GM19438 (cell line): Measurements from ENCODE around the gene UBE3C.
A peak's percentile ranks its signal among the peaks of the same experiment; 100 is the strongest.
"Not testable (repeated sequence)": the region's sequence is repeated elsewhere in the genome, so short reads cannot be mapped to it uniquely, and the experiment has no call there.

ENCODE experiments used
- ATAC-seq: cut with Tn5 transposase; IDR thresholded peaks from one replicate; pipeline ENCODE4 v1.9.1; 2021; ENCODE audit warnings: low read depth; ENCODE audit not compliant: unreplicated experiment

Gene UBE3C

DNA sequence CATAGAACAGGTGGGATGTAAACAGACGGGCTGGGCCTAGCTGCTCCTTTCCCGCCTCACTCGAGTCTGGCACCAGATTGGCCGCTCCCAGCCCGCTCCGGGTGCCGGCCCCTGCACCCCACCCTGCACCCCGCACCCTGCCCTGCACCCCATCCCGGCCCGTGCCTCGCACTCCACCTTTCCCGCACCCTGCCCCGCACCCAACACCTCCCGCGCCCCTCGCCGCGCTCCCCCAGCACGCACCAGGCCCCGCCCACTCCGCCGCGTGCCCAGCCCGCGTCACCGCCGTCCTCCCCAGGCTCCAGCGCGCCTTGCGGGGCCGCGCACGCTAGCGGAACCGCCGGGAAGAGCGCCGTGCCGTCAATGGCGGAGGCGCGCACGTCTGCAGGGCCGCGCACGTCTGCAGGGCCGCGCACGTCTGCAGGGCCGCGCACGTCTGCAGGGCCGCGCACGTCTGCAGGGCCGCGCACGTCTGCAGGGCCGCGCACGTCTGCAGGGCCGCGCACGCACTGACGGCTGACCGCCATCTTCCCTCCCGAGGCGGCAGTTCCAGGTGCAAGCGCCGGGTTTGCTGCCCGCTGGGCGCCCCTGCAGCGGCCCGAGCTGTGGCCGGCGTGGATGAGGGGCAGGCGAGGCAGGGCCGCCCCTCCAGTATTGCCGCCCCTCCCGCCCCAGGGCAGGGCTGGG is at the start of gene UBE3C:
TSS of gene UBE3C (plus strand) at position 503 of the 687 bp plus-strand sequence. CDS start 347 bp downstream, outside the sequence.
- ATAC-seq = peak; percentile 75

DNA sequence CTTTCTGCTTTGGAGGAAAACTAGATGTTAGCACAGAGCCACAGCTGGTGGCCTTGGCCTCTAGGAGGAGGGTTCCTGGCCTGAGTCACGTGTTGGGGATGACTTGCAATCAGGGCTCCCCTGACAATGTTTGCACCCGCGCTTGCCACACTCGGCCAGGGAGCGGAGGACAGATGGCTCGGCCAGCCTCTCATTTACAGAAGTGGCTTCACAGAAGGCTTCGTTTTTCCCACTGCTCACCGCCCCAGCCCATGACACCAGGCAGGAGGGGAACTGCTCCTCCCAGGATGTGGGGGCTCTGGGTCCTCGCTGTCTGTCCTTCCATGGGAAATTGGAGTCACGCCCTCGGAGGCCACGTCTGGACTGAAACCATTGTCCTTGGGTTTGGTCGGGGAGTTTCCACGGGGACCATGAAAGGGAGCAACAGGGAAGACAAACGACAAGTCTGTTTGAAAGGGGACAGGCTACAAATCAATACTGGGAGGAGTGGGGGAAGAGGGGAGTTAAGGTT is 49.6 kb upstream of the UBE3C start:
- ATAC-seq = no peak

DNA sequence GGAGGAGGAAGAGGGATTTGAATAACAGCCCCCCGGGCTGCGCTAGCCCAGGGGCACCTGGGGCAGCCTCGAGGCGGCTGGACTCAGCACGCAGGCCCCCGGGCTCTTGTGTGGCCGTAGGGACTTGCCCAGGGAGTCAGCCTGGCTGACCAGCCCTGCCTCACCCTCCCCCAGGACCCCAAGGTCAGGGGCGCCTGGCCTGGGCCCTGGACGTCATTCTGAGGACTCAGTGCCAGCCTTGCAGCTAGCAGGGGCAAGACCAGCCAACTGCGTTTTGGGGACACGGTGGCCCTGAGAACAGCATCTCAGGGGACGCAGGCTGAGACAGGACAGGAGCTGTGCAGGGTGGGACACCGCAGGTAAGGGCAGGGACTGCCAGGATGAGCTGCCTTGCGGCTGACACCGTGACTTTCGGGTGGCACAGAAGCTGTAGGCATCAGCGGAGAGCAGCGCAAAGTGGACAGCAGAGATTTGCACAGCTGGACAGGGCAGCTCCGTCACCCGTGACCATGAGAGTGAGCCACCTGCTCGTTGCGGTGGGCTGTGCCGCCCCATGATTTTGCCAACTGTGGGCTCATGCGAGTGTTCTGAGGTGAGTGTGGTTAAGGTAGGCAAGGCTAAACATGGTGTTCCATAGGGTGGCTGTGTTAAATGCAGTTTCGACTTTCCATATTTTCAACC is 48.1 kb upstream of the UBE3C start:
- ATAC-seq = no peak

DNA sequence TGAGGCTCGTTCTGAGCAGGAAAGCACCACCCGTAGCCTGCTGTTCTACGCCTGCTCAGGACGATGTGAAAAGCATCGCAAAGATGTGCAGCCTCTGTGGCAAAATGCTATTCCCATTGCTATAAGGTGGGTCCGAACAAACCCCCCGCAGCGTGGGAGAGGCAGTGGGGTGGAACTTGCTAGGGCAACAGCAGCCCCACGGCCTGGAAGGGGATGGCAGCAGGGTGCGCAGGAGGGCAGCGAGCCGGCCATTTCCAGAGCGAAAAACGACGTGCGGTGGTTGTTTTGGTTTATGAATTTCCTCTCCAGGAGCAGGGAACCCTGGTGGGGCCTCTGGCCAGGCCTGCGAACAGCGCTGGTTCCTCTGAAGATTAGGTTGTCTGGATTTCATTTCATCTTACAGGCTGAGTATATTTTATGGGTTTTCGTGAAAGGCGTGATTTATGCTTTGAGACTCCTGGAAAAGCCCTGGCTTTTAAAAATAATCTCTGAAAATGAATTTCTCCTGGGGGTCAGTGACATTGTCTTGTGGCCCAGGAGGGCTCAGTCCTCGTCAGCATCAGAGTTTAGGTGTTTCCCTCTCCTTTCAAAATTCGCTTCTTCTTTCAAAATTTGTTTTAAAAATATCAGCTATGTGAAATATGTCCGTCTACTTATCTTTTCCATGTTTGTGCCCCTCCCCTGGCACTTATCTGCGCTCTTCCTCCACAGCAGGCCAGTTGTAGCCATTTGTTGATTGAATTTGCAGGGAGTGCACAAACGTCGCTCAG is 42.3 kb upstream of the UBE3C start:
- ATAC-seq = no peak

DNA sequence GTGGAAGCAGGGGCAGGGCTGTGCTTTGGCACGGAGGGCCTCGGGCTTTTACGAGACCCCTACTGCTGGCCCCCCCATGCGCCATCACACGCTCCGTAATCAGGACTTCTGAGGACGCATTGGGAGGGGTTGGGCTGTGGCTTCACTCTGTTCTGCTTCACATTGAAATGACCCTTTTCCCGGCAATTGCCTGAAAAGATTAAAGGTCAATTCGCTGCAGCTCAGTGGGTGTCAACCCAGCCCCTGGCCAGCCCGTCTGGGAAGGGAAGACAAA is 41.7 kb upstream of the UBE3C start:
- no peak for ATAC-seq

DNA sequence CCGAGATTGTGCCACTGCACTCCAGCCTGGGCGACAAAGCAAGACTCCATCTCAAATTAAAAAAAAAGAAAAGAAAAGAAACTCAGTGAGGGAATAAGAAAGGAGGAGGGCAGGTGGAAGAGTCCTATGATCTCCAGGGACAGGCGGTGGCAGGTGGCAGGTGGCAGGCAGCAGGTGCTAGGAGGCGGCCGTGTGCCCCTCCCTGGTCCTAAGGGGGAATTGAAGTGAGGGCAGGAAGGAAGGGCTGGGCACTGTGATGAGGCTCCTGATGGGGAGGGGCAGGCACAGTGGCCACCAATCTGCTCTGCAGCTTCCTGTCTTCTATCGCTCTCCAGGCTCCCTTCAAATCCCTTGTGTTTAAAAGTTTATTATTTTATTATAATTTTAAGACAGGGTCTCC is 41.2 kb upstream of the UBE3C start:
- no peak for ATAC-seq

DNA sequence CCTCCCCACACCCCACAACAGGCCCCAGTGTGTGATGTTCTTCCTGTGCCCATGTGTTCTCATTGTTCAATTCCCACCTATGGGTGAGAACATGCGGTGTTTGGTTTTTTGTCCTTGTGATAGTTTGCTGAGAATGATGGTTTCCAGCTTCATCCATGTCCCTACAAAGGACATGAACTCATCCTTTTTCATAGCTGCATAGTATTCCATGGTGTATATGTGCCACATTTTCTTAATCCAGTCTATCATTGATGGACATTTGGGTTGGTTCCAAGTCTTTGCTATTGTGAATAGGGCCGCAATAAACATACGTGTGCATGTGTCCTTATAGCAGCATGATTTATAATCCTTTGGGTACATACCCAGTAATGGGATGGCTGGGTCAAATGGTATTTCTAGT is 38.7 kb upstream of the UBE3C start:
- not testable (repeated sequence) for ATAC-seq

DNA sequence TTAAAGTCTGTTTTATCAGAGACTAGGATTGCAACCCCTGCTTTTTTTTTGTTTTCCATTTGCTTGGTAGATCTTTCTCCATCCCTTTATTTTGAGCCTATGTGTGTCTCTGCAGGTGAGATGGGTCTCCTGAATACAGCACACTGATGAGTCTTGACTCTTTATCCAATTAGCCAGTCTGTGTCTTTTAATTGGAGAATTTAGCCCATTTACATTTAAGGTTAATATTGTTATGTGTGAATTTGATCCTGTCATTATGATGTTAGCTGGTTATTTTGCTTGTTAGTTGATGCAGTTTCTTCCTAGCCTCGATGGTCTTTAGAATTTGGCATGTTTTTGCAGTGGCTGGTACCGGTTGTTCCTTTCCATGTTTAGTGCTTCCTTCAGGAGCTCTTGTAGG is 35.1 kb upstream of the UBE3C start:
- not testable (repeated sequence) for ATAC-seq

DNA sequence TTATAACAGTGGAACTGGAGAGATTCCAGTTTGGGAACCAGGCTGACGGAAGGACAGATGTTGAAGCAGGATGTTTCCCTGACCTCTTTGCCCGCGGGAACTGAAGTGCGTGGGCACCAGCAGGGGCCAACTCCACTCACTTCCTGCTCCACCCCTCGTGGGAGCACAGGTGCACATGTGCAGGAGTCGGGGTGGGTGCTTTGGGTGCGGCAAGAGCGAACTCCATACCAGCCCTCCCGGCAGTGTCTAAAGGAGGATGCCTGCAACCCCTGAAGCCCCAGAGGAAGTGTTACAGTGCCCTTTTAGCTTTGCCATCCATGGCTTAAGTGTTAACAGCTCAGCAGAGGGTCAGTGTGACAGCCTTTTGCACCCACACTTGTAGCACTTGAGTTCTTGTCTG is 27.4 kb upstream of the UBE3C start:
- no peak for ATAC-seq

DNA sequence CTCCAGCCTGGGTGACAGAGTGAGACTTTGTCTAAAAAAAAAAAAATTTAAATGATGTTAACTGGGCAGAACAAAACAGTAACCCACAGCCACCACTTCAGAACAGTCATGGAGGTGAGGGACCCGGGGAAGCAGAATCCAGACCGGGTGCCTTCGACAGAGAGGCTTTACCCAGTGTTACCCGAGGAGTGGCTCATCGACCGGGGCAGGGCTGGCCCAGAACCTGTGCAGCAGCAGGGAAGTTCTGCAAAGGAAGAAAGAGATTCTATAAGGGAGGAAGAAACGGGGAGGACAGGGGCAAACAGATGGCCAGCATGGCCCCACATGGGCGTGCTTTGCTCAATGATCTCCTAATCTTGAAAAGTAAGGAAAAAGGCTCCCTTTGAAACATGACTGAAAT is 26.0 kb upstream of the UBE3C start:
- no peak for ATAC-seq

DNA sequence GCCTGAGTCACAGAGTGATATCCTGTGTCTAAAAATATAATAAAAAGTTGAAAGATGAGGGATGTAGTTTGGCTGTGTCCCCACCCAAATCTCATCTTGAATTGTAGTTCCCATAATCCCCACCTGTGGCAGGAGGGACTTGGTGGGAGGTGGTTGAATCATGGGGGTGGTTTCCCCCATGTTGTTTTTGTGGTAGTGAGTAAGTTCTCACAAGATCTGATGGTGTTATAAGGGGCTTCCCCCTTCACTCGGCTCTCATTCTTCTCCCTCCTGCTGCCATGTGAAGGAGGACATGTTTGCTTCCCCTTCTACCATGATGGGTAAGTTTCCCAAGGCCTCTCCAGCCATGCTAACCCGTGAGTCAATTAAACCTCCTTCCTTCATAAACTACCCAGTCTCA is 25.1 kb upstream of the UBE3C start:
- no peak for ATAC-seq

DNA sequence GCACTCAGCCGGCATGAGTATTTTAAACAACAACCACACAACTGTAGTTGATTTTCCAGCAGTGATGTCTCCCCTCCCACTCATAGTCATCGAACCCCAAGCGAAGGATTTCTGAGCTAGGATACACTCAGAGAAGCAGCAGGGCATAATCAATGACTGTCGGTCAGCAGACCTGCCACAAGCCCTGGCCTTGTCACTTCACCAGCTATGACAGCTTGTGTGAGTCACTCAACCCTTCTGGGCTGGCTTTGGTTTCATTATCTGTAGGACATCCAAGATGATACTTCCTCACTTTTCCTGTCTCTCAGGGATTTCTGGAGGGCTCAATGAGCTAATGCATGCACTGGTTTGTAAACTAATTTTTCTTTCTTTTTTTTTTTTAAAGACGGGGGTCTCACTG is 22.0 kb upstream of the UBE3C start:
- no peak for ATAC-seq

DNA sequence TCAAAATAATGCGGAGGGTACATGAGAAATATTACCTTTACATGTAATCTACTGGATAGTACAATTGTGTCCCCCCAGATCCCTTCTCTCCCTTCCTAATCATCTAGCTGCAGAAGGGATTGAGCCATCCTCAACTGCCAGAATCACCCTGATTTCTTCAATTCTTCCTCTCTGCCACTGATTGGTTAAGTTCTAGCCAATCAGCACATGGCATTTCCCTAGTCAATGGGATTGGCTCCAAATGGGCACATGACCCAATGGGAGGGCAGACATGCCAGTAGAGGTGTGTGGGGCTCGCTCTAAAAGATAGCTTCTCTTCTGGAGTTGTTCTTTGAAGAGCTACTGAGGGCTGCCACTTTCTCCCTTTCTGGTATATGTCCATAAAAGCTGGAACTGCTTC is 20.9 kb upstream of the UBE3C start:
- ATAC-seq = no peak

DNA sequence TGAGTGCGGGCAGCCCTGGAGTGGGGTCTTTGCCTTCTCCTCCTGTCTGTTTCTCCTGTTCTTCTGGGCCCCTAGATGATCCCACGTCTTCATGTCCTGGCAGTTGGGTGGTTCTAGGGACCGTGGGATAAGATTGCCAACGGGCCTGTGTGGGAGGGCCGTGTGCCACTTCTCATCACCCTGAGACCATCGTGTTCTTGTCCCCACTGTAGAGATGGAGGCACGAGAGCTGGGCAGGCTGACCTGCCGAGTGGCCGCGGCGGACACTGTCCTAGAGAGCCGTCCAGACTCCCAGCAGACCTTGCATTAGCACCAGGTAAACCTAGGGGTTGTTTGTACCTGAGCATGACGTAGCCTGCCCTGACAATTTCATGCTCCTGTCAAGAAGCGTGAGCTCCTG is 18.5 kb upstream of the UBE3C start:
- ATAC-seq = no peak

DNA sequence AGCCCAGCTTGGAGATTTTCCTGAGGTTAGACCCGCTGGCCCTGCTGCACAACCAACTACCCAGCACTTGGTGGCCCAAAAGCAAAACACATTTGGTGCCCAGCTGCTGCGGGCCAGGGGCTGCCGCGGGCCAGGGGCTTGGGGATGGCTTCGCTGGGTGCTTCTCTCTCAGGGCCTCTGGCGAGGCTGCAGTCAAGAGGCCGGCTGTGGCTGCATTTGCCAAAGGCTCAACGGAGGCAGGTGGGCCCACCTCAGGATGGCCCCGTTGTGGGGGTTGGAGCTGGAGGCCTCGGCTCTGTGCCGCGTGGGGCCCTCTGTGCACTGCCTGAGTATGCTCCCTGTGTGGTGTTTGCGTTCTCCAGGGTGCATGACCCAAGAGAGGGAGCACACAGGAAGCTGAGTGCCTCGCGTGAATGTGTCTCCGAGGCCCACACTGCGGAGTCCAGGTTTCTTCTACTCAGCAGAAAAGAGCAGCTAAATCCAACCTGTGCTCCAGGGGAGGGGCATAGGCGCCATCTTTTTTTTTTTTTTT is 17.5 kb upstream of the UBE3C start:
- no peak for ATAC-seq

DNA sequence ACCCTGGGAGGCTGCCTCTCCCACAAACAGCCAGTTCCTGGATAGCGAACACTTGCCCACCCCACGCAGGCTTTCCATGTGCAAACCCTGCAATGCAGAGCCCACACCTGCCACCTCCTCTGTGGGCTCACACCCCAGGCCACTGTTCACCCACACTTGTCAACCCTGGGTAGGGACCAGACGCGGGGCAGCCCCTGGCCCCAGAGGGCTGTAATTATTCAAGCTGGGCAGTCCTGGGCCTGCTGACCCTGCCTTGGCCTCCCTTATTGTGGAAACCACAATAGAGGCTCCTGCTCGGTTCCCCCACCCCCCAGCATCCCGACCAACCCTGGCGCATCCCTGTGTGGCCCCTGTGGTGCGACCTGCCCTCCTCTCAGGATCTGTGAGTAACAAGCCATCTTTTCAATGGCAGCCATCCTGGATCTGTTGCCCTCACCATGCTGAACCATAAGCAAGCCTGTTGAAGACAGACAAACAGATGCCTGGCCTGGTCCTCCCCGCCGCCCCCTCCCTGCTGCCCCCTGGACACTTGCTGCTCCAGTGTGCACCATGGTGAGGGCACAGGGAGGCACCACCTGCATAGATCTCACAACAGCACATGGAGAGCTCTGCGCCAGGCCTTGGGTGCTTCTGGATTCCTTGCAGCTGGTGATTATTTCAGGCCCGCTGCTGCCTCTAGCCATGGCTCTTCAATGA is 15.8 kb upstream of the UBE3C start:
- no peak for ATAC-seq

DNA sequence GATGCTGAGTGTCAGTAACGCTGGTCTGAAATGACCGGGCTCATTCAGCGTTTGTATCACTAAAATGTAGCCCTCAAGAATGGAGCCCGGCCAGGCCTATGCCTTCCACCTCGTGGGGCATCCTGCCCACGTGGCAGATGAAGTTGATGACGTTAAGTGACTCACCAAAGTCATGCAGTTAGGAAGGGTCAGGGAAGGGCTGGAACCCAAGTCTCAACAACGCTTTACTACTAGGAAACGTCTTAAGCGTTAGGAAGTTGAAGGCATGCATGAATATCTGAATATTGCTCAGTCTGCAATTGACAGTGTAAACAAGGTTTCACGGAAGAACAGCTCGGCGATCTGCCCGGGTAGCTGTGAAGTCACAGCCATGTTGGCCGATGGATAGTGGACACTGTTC is 14.0 kb upstream of the UBE3C start:
- no peak for ATAC-seq

DNA sequence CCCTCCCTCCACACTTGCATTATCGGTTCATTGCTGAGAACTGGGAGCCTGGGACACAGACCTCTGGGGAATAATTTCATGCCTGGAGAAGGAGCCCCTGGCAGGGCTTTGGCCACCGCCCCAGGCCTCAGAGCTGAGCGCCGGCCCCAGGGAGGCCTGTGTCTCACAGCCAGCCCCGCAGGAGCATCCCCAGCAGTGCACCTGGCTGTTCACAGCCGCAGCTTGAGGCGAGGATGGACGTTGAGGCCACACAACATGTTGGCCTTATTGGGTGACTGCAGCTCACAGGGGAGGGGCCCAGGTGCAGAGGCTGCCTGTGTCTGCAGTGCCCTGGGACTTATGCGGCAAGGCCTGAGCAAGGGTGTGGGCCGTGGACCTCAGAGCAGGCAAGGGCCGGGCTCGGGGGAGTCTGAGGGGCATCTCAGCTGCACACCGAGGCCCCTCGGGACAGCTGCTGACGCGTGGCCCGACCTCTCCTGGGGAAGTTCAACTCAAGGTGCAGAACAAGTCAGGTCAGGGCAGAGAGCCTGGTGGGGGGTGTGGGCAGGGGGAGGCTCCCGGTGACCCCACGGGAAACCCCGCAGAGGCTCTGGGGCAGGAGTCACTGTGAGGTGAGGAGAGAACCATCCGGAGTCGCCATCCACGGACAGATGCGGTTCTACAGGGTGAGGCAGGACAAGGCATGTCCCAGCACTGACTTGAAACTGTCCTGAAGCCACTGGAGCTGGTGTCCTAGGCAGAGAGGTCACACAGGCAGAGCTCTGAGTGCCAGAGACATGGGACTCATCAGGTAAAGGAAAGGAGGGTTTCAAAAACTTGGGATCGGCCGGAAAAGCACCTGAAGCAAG is 13.1 kb upstream of the UBE3C start:
- ATAC-seq = no peak

DNA sequence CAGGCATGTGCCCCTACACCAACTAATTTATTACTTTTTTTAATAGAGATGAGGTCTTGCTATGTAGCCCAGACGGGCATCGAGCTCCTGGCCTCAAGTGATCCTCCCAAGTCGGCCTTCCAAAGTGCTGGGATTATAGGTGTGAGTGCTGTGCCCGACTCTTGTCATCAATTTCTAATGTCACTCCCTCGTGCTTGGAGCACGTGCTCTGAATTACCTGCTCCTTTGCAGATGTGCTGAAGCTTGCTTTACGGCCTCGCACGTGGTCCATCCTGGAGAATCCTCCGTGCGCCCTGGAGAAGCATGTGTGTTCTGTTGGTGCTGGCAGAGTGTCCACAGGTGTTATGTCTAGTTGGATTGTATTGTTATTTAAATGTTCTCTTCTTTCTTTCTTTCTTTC is 11.8 kb upstream of the UBE3C start:
- ATAC-seq = no peak

DNA sequence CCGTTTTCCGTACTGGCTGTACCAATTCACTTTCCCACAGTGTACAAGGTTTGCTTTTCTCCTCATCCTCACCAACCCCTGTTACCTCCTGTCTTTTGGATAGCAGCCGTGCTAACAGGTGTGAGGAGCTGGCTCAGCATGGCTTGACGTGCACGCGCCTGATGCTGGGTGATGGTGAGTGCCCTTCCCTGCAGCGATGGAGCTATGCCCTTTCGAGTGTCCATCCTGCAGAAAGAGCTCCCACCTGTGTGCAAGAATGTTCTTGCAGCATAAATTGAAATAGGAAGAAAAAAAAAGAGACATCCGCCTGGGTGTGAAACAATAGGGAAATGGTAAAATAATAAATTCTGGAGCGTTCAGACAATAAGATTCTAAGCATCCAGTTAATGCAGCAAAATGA is 9.5 kb upstream of the UBE3C start:
- ATAC-seq = no peak
